GM19351 (cell line): ENCODE results near the gene MYMX.

ENCODE experiments used
- ATAC-seq: cut with Tn5 transposase; IDR thresholded peaks from one replicate; pipeline ENCODE4 v1.9.1; 2021; ENCODE audit warnings: mild to moderate bottlenecking, moderate library complexity; ENCODE audit not compliant: unreplicated experiment

The MYMX gene

GRCh38 chr6:44249082-44249748 lies 32.5 kb downstream of the MYMX start:
- ATAC-seq = no peak

GRCh38 chr6:44250067-44250717 lies 33.5 kb downstream of the MYMX start:
- ATAC-seq = no peak

GRCh38 chr6:44250718-44251123 lies 34.0 kb downstream of the MYMX start:
- no peak for ATAC-seq

- no peak for ATAC-seq
Measured at GRCh38 chr6:44251576-44252524, 35.1 kb downstream of the MYMX start.

- ATAC-seq = no peak
Measured at GRCh38 chr6:44253307-44254101, 36.8 kb downstream of the MYMX start.

- ATAC-seq = no peak
Measured at GRCh38 chr6:44254191-44255104, 37.7 kb downstream of the MYMX start.

- ATAC-seq = no peak
Measured at GRCh38 chr6:44255105-44255808, 38.5 kb downstream of the MYMX start.

GRCh38 chr6:44255871-44256774 lies 39.4 kb downstream of the MYMX start:
- ATAC-seq = no peak

- ATAC-seq = no peak
Measured at GRCh38 chr6:44256775-44257024, 40.0 kb downstream of the MYMX start.

- peak; percentile 53 for ATAC-seq
Measured at GRCh38 chr6:44257025-44257752, 40.5 kb downstream of the MYMX start, which contains the start of gene SLC35B2. Gene SLC35B2 (minus strand): TSS chr6:44257528. CDS start chr6:44257410, 118 bp downstream.

GRCh38 chr6:44257753-44258324 lies 41.1 kb downstream of the MYMX start:
- ATAC-seq = peak; percentile 25

GRCh38 chr6:44258325-44258863 lies 41.7 kb downstream of the MYMX start:
- no peak for ATAC-seq

- ATAC-seq = no peak
Measured at GRCh38 chr6:44258921-44259320, 42.2 kb downstream of the MYMX start.

- no peak for ATAC-seq
Measured at GRCh38 chr6:44260011-44260410, 43.3 kb downstream of the MYMX start.

- no peak for ATAC-seq
Measured at GRCh38 chr6:44260451-44261297, 43.9 kb downstream of the MYMX start.

- no peak for ATAC-seq
Measured at GRCh38 chr6:44261581-44261980, 44.9 kb downstream of the MYMX start.
